ENCODE results near the gene MAPK1IP1L.

- no peak for TF ChIP-seq USF1 (CRISPR knock-in tag; IDR thresholded peaks at IDR 0.05)
- no peak for TF ChIP-seq CREB1 (CRISPR knock-in tag; IDR thresholded peaks at IDR 0.05)
- no peak for TF ChIP-seq ELF4 (CRISPR knock-in tag; IDR thresholded peaks at IDR 0.05; ENCODE audit: low read depth)
- no peak for TF ChIP-seq ATF3 (CRISPR knock-in tag; conservative IDR thresholded peaks at IDR 0.05)
- TF ChIP-seq PREB (CRISPR knock-in tag; IDR thresholded peaks at IDR 0.05; ENCODE audit: borderline replicate concordance) = no peak
- no peak for TF ChIP-seq CTCF (IDR thresholded peaks at IDR 0.05)
- no peak for TF ChIP-seq USF2 (CRISPR knock-in tag; IDR thresholded peaks at IDR 0.05)
- TF ChIP-seq CBFB (CRISPR knock-in tag; IDR thresholded peaks at IDR 0.05; ENCODE audit: low read depth) = no peak
- TF ChIP-seq E2F4 (CRISPR knock-in tag; IDR thresholded peaks at IDR 0.05; ENCODE audit: borderline replicate concordance, low read depth) = no peak
- no peak for TF ChIP-seq TP53 (CRISPR knock-in tag; IDR thresholded peaks at IDR 0.05)
- TF ChIP-seq ATF2 (CRISPR knock-in tag; IDR thresholded peaks at IDR 0.05; ENCODE audit: borderline replicate concordance, low read depth) = no peak
- no peak for TF ChIP-seq MAX (CRISPR knock-in tag; IDR thresholded peaks at IDR 0.05)
Measured at GRCh38 chr14:55094292-55095157, 43.1 kb downstream of the MAPK1IP1L start.
